Neural cell (in vitro differentiated cells): ENCODE results near the gene COL4A2. TPM values are rescaled to one million over a fixed set of nuclear protein-coding genes. Genes with fewer than 3 reads are reported as not detected.

Source experiments
- H2AFZ ChIP-seq: fragments of 200-600, 300-800 bp; sonication (generic), shearing (Covaris generic); 2 replicates; pipeline ENCODE4 v1.6.0; 2014; ENCODE audit warnings: low read depth, mild to moderate bottlenecking, antibody characterized with exemption, low read length, moderate library complexity
- H3F3A ChIP-seq: fragments of 200-600 bp; shearing (Covaris generic); 2 replicates; pipeline ENCODE4 v1.6.1; 2016; ENCODE audit warnings: mild to moderate bottlenecking, moderate library complexity, mixed read lengths, antibody characterized with exemption, low read length; ENCODE audit not compliant: insufficient read depth, poor library complexity, severe bottlenecking
- H3K27ac ChIP-seq: fragments of 200-600, 300-800 bp; sonication (generic), shearing (Covaris generic); 2 replicates; pipeline ENCODE4 v1.5.1; 2014; ENCODE audit warnings: mild to moderate bottlenecking, low read length, moderate library complexity
- H3K27me3 ChIP-seq: fragments of 300-800, 200-600 bp; sonication (generic), shearing (Covaris generic); 2 replicates; pipeline ENCODE4 v1.6.0; 2014; ENCODE audit warnings: mild to moderate bottlenecking, low read depth, low read length, moderate library complexity; ENCODE audit not compliant: insufficient read depth
- H3K36me3 ChIP-seq: fragments of 300-800, 200-600 bp; sonication (generic), shearing (Covaris generic); 2 replicates; pipeline ENCODE4 v1.5.1; 2014; ENCODE audit warnings: mild to moderate bottlenecking, antibody characterized with exemption, low read length, moderate library complexity; ENCODE audit not compliant: insufficient read depth
- H3K4me2 ChIP-seq: fragments of 300-800, 200-600 bp; sonication (generic), shearing (Covaris generic); 2 replicates; pipeline ENCODE4 v1.6.0; 2014; ENCODE audit warnings: mild to moderate bottlenecking, low read length
- H3K4me3 ChIP-seq: fragments of 300-800, 200-600 bp; sonication (generic), shearing (Covaris generic); 2 replicates; pipeline ENCODE4 v1.5.1; 2014; ENCODE audit warnings: mild to moderate bottlenecking, low read length, moderate library complexity
- H3K79me2 ChIP-seq: fragments of 200-600 bp; shearing (Covaris generic); replicated peaks from 2 replicates; pipeline ENCODE4 v1.6.0; 2014; ENCODE audit warnings: mild to moderate bottlenecking, low read length, moderate library complexity; ENCODE audit not compliant: insufficient read depth
- H3K9ac ChIP-seq: fragments of 300-800, 200-600 bp; sonication (generic), shearing (Covaris generic); 2 replicates; pipeline ENCODE4 v1.6.1; 2016; ENCODE audit warnings: mild to moderate bottlenecking, low read length, mixed read lengths
- H3K9me2 ChIP-seq: fragments of 200-600 bp; shearing (Covaris generic); 2 replicates; pipeline ENCODE4 v1.6.1; 2016; ENCODE audit warnings: mild to moderate bottlenecking, low read length, mixed read lengths; ENCODE audit not compliant: insufficient read depth
- H3K9me3 ChIP-seq: fragments of 200-600, 300-800 bp; sonication (generic), shearing (Covaris generic); 2 replicates; pipeline ENCODE4 v1.6.1; 2016; ENCODE audit warnings: mild to moderate bottlenecking, mixed run types, low read length, moderate library complexity, mixed read lengths
- H4K20me1 ChIP-seq: fragments of 200-600 bp; shearing (Covaris generic); 2 replicates; pipeline ENCODE4 v1.6.1; 2016; ENCODE audit warnings: mild to moderate bottlenecking, mixed run types; ENCODE audit not compliant: insufficient read depth
- EP300 ChIP-seq: fragments of 450-650 bp; conservative IDR thresholded peaks from 2 replicates; pipeline ENCODE4 v1.6.1; 2014; ENCODE audit warnings: antibody characterized with exemption, mild to moderate bottlenecking, moderate library complexity; ENCODE audit not compliant: poor library complexity, severe bottlenecking
- EZH2 ChIP-seq: fragments of 200-600, 300-800 bp; shearing (Covaris generic), sonication (generic); IDR thresholded peaks from 2 replicates; pipeline ENCODE4 v1.6.1; 2014; ENCODE audit warnings: antibody characterized with exemption, low read length, borderline replicate concordance, mild to moderate bottlenecking; ENCODE audit not compliant: insufficient read depth, poor library complexity, severe bottlenecking
- MXI1 ChIP-seq: fragments of 450-650 bp; conservative IDR thresholded peaks from 2 replicates; pipeline ENCODE4 v1.6.1; 2014; ENCODE audit warnings: antibody characterized with exemption, mild to moderate bottlenecking; ENCODE audit not compliant: poor library complexity, severe bottlenecking
- POLR2AphosphoS5 ChIP-seq: IDR thresholded peaks from 2 replicates; pipeline ENCODE4 v1.6.1; 2012
- RAD21 ChIP-seq: fragments of 450-650 bp; conservative IDR thresholded peaks from 2 replicates; pipeline ENCODE4 v1.6.1; 2014; ENCODE audit warnings: antibody characterized with exemption, mild to moderate bottlenecking, moderate library complexity
- SMC3 ChIP-seq: fragments of 450-650 bp; conservative IDR thresholded peaks from 2 replicates; pipeline ENCODE4 v1.6.1; 2014; ENCODE audit warnings: antibody characterized with exemption, mild to moderate bottlenecking, moderate library complexity; ENCODE audit not compliant: poor library complexity
- TAF1 ChIP-seq: IDR thresholded peaks from 2 replicates; pipeline ENCODE4 v1.6.1; 2012; ENCODE audit warnings: low read depth
- polyA plus RNA-seq: library from polyadenylated mRNA; depleted of rRNA; stranded (reverse); fragments of >200 nt; gene quantifications from 2 replicates; pipeline ENCODE4 v1.2.3, GENCODE V29; 2014
- TF ChIP-seq, protein P1 (sequence below): IDR thresholded peaks from 2 replicates; pipeline ENCODE4 v1.6.1; 2012; ENCODE audit warnings: borderline replicate concordance
- TF ChIP-seq, protein P2 (sequence below): fragments of 450-650 bp; IDR thresholded peaks from 2 replicates; pipeline ENCODE4 v1.5.1; 2014; ENCODE audit warnings: antibody characterized with exemption, mild to moderate bottlenecking, moderate library complexity; ENCODE audit not compliant: poor library complexity, severe bottlenecking

COL4A2 gene
- polyA plus RNA-seq, 1 donor from 2014 or later, result 30.8 TPM

DNA sequence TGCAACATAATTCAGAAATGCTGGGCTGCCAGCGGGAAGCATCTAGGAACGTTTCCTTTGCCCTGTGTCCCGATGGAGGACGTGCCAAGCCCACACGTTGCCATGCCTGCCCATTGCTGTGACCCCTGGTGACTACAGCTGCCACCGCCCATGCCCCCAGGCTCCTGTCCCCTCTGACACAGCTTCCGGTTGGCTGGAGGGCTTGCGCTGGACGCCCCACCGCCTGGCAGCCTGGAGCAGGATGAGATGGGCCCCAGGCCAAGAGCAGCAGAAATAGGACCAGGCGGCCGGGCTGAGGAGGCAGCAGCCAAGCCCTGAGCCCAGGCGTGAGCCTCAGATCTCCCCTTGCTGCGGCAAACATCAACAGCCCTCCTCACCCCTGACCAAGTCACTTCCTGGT lies 125.9 kb downstream of the COL4A2 start:
- no peaks in the 10 kb centered on the region for H3F3A ChIP-seq
- TF ChIP-seq, protein P1, sequence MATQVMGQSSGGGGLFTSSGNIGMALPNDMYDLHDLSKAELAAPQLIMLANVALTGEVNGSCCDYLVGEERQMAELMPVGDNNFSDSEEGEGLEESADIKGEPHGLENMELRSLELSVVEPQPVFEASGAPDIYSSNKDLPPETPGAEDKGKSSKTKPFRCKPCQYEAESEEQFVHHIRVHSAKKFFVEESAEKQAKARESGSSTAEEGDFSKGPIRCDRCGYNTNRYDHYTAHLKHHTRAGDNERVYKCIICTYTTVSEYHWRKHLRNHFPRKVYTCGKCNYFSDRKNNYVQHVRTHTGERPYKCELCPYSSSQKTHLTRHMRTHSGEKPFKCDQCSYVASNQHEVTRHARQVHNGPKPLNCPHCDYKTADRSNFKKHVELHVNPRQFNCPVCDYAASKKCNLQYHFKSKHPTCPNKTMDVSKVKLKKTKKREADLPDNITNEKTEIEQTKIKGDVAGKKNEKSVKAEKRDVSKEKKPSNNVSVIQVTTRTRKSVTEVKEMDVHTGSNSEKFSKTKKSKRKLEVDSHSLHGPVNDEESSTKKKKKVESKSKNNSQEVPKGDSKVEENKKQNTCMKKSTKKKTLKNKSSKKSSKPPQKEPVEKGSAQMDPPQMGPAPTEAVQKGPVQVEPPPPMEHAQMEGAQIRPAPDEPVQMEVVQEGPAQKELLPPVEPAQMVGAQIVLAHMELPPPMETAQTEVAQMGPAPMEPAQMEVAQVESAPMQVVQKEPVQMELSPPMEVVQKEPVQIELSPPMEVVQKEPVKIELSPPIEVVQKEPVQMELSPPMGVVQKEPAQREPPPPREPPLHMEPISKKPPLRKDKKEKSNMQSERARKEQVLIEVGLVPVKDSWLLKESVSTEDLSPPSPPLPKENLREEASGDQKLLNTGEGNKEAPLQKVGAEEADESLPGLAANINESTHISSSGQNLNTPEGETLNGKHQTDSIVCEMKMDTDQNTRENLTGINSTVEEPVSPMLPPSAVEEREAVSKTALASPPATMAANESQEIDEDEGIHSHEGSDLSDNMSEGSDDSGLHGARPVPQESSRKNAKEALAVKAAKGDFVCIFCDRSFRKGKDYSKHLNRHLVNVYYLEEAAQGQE, result no peak
- no peak for TF ChIP-seq EP300
- TF ChIP-seq MXI1, result no peak
- no peak for TF ChIP-seq EZH2
- no peak for TF ChIP-seq TAF1
- TF ChIP-seq SMC3, result no peak
- TF ChIP-seq RAD21, result no peak
- TF ChIP-seq, protein P2, sequence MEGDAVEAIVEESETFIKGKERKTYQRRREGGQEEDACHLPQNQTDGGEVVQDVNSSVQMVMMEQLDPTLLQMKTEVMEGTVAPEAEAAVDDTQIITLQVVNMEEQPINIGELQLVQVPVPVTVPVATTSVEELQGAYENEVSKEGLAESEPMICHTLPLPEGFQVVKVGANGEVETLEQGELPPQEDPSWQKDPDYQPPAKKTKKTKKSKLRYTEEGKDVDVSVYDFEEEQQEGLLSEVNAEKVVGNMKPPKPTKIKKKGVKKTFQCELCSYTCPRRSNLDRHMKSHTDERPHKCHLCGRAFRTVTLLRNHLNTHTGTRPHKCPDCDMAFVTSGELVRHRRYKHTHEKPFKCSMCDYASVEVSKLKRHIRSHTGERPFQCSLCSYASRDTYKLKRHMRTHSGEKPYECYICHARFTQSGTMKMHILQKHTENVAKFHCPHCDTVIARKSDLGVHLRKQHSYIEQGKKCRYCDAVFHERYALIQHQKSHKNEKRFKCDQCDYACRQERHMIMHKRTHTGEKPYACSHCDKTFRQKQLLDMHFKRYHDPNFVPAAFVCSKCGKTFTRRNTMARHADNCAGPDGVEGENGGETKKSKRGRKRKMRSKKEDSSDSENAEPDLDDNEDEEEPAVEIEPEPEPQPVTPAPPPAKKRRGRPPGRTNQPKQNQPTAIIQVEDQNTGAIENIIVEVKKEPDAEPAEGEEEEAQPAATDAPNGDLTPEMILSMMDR, result no peak
- TF ChIP-seq POLR2AphosphoS5, result no peak
- H2AFZ ChIP-seq, result no peak overlapping the region
- no peak overlapping the region for H3K27ac ChIP-seq
- no peaks in the 10 kb centered on the region for H3K79me2 ChIP-seq
- H3K4me3 ChIP-seq, result no peak overlapping the region
- H3K36me3 ChIP-seq, result peaks cover 6% of the 10 kb centered on the region
- no peaks in the 10 kb centered on the region for H3K27me3 ChIP-seq
- H3K4me2 ChIP-seq, result no peak overlapping the region
- no peak overlapping the region for H3K9ac ChIP-seq
- H4K20me1 ChIP-seq, result no peaks in the 10 kb centered on the region
- no peaks in the 10 kb centered on the region for H3K9me2 ChIP-seq
- no peaks in the 10 kb centered on the region for H3K9me3 ChIP-seq

DNA sequence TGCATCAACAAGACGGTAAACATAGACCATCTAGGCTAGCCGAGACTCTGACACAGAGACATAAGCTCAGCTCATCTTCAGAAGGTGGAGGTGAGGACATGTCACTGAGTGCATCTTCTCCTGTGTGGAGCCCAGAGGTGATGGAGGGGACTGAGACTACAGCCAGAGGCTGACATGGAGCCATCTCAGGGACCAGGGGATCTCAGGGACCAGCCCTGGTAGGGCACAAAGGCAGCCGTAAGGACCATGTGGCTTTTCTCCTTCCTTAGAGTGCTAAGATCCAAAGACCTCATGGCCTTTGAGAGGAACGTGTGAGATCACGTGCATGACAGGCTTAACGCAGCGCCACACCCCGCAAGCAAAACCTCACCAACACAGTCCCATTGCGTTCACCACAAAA lies 127.5 kb downstream of the COL4A2 start:
- Histone ChIP-seq H4K20me1 (no peaks in the 10 kb centered on the region), H2AFZ (no peak overlapping the region), H3F3A (no peaks in the 10 kb centered on the region), H3K27me3 (no peaks in the 10 kb centered on the region), H3K4me2 (no peak overlapping the region), H3K4me3 (no peak overlapping the region), H3K9me3 (no peaks in the 10 kb centered on the region), H3K36me3 (peaks cover 6% of the 10 kb centered on the region), H3K79me2 (no peaks in the 10 kb centered on the region), H3K9me2 (no peaks in the 10 kb centered on the region), H3K9ac (no peak overlapping the region), H3K27ac (no peak overlapping the region)
- TF ChIP-seq, protein P2, result no peak
- no peak for TF ChIP-seq TAF1
- TF ChIP-seq SMC3, result no peak
- TF ChIP-seq EP300, result no peak
- TF ChIP-seq POLR2AphosphoS5, result no peak
- TF ChIP-seq, protein P1, result no peak
- no peak for TF ChIP-seq EZH2
- no peak for TF ChIP-seq RAD21
- TF ChIP-seq MXI1, result no peak
